ENCODE data around the gene ZGPAT. TPM values are rescaled to one million over a fixed set of nuclear protein-coding genes. Genes with fewer than 3 reads are reported as not detected.
"Not testable (repeated sequence)": the region's sequence is repeated elsewhere in the genome, so short reads cannot be mapped to it uniquely, and the experiment has no call there.

Gene ZGPAT
- total and polyA plus RNA-seq, 5 donors = 14.5 to 29.5 (median 17.6) TPM

- intact Hi-C loops (cut with DNase I) = no loop called here
- ATAC-seq = no peak
- Histone ChIP-seq H3K9me3 (ENCODE audit: control insufficient read depth, low read length) (no peaks in the 10 kb centered on the region), H3K4me3 (ENCODE audit: low read length) (no peak overlapping the region), H3K4me1 (ENCODE audit: control insufficient read depth, insufficient read depth, low read length) (peaks cover 13% of the 10 kb centered on the region), H3K27ac (ENCODE audit: low read length) (no peak overlapping the region), H3K27me3 (ENCODE audit: control insufficient read depth, insufficient read depth) (no peaks in the 10 kb centered on the region)
- DNase-seq = peak in 1 of 3 donors; percentile 22
- WGBS = 82% methylated on average over 12 of the region's 12 CpGs
Measured at GRCh38 chr20:63706027-63706695, 1.7 kb upstream of the ZGPAT start.

- peak overlapping the region; percentile 70 for H3K4me3 ChIP-seq (ENCODE audit: low read length)
- peak; percentile 61 to 77 (median 75) for DNase-seq
- H3K4me1 ChIP-seq (ENCODE audit: control insufficient read depth, insufficient read depth, low read length) = peaks cover 13% of the 10 kb centered on the region
- intact Hi-C loops (cut with DNase I) = no loop called here
- H3K27me3 ChIP-seq (ENCODE audit: control insufficient read depth, insufficient read depth) = no peaks in the 10 kb centered on the region
- whole genome bisulfite sequencing = 4% methylated on average over 56 of the region's 56 CpGs
- H3K27ac ChIP-seq (ENCODE audit: low read length) = peak overlapping the region; percentile 69
- peak; percentile 15 to 58 for ATAC-seq
- no peaks in the 10 kb centered on the region for H3K9me3 ChIP-seq (ENCODE audit: control insufficient read depth, low read length)
Measured at GRCh38 chr20:63706852-63707557, 834 bp upstream of the ZGPAT start.

- no peak for ATAC-seq
- Histone ChIP-seq H3K4me1 (ENCODE audit: control insufficient read depth, insufficient read depth, low read length) (peaks cover 13% of the 10 kb centered on the region), H3K4me3 (ENCODE audit: low read length) (peak overlapping the region; percentile 70), H3K9me3 (ENCODE audit: control insufficient read depth, low read length) (no peaks in the 10 kb centered on the region), H3K27ac (ENCODE audit: low read length) (peak overlapping the region; percentile 33), H3K27me3 (ENCODE audit: control insufficient read depth, insufficient read depth) (no peaks in the 10 kb centered on the region)
- WGBS = 20% methylated on average over 67 of the region's 67 CpGs
- DNase-seq = peak; percentile 28 to 72 (median 60)
- intact Hi-C loops (cut with DNase I) = no loop called here
Measured at GRCh38 chr20:63708301-63709148, 686 bp downstream of the ZGPAT start.

GRCh38 chr20:63709149-63709527 lies 1.3 kb downstream of the ZGPAT start:
- intact Hi-C loops (cut with DNase I) = no loop called here
- peak in 1 of 3 donors; percentile 57 for DNase-seq
- 90% methylated on average over 17 of the region's 17 CpGs for WGBS
- Histone ChIP-seq H3K27ac (ENCODE audit: low read length) (no peak overlapping the region), H3K4me1 (ENCODE audit: control insufficient read depth, insufficient read depth, low read length) (peaks cover 13% of the 10 kb centered on the region), H3K27me3 (ENCODE audit: control insufficient read depth, insufficient read depth) (no peaks in the 10 kb centered on the region), H3K4me3 (ENCODE audit: low read length) (no peak overlapping the region), H3K9me3 (ENCODE audit: control insufficient read depth, low read length) (no peaks in the 10 kb centered on the region)
- ATAC-seq = no peak

GRCh38 chr20:63711085-63711645 lies 3.3 kb downstream of the ZGPAT start:
- no peaks in the 10 kb centered on the region for H3K27me3 ChIP-seq (ENCODE audit: control insufficient read depth, insufficient read depth)
- no peak overlapping the region for H3K27ac ChIP-seq (ENCODE audit: low read length)
- WGBS = 80% methylated on average over 12 of the region's 12 CpGs
- DNase-seq = no peak
- peaks cover 13% of the 10 kb centered on the region for H3K4me1 ChIP-seq (ENCODE audit: control insufficient read depth, insufficient read depth, low read length)
- intact Hi-C loops (cut with DNase I) = no loop called here
- H3K4me3 ChIP-seq (ENCODE audit: low read length) = no peak overlapping the region
- no peaks in the 10 kb centered on the region for H3K9me3 ChIP-seq (ENCODE audit: control insufficient read depth, low read length)
- no peak for ATAC-seq

GRCh38 chr20:63712191-63712590 lies 4.4 kb downstream of the ZGPAT start:
- intact Hi-C loops (cut with DNase I) = no loop called here

GRCh38 chr20:63714858-63715257 lies 7.0 kb downstream of the ZGPAT start:
- H3K27ac ChIP-seq (ENCODE audit: low read length) = no peak overlapping the region
- 98% methylated on average over 5 of the region's 5 CpGs for WGBS
- H3K4me1 ChIP-seq (ENCODE audit: control insufficient read depth, insufficient read depth, low read length) = no peaks in the 10 kb centered on the region
- H3K9me3 ChIP-seq (ENCODE audit: control insufficient read depth, low read length) = no peaks in the 10 kb centered on the region
- no peak for ATAC-seq
- DNase-seq = no peak
- H3K27me3 ChIP-seq (ENCODE audit: control insufficient read depth, insufficient read depth) = no peaks in the 10 kb centered on the region
- no peak overlapping the region for H3K4me3 ChIP-seq (ENCODE audit: low read length)
- intact Hi-C loops (cut with DNase I) = no loop called here

More at GRCh38 chr20:63712191-63712590, 4.4 kb downstream of the ZGPAT start:
- H3K9me3 ChIP-seq (ENCODE audit: control insufficient read depth, low read length) = no peaks in the 10 kb centered on the region
- ATAC-seq (no peak), DNase-seq (no peak)
- H3K4me3 ChIP-seq (ENCODE audit: low read length) = no peak overlapping the region
- H3K4me1 ChIP-seq (ENCODE audit: control insufficient read depth, insufficient read depth, low read length) = peaks cover 9% of the 10 kb centered on the region
- whole genome bisulfite sequencing = 98% methylated on average over 1 of the region's 1 CpG
- H3K27ac ChIP-seq (ENCODE audit: low read length) = no peak overlapping the region
- no peaks in the 10 kb centered on the region for H3K27me3 ChIP-seq (ENCODE audit: control insufficient read depth, insufficient read depth)

- H3K4me3 ChIP-seq (ENCODE audit: low read length) = no peak overlapping the region
- H3K27me3 ChIP-seq (ENCODE audit: control insufficient read depth, insufficient read depth) = no peaks in the 10 kb centered on the region
- ATAC-seq (no peak), DNase-seq (no peak)
- WGBS = 98% methylated on average over 2 of the region's 2 CpGs
- H3K9me3 ChIP-seq (ENCODE audit: control insufficient read depth, low read length) = no peaks in the 10 kb centered on the region
- H3K27ac ChIP-seq (ENCODE audit: low read length) = no peak overlapping the region
- no peaks in the 10 kb centered on the region for H3K4me1 ChIP-seq (ENCODE audit: control insufficient read depth, insufficient read depth, low read length)
- intact Hi-C loops (cut with DNase I) = no loop called here
Measured at GRCh38 chr20:63718996-63719395, 11.2 kb downstream of the ZGPAT start.

- H3K27me3 ChIP-seq (ENCODE audit: control insufficient read depth, insufficient read depth); H3K4me1 ChIP-seq (ENCODE audit: control insufficient read depth, insufficient read depth, low read length); H3K9me3 ChIP-seq (ENCODE audit: control insufficient read depth, low read length); ATAC-seq; H3K27ac ChIP-seq (ENCODE audit: low read length); intact Hi-C loops (cut with DNase I); H3K4me3 ChIP-seq (ENCODE audit: low read length); DNase-seq: not testable (repeated sequence)
- WGBS = 70% methylated on average over 2 of the region's 2 CpGs
Measured at GRCh38 chr20:63722967-63723622, 15.3 kb downstream of the ZGPAT start.

GRCh38 chr20:63730189-63730733 lies 22.4 kb downstream of the ZGPAT start:
- WGBS = 93% methylated on average over 18 of the region's 18 CpGs
- not testable (repeated sequence) for H3K4me3 ChIP-seq (ENCODE audit: low read length); H3K27me3 ChIP-seq (ENCODE audit: control insufficient read depth, insufficient read depth); DNase-seq; H3K27ac ChIP-seq (ENCODE audit: low read length); ATAC-seq; H3K9me3 ChIP-seq (ENCODE audit: control insufficient read depth, low read length); H3K4me1 ChIP-seq (ENCODE audit: control insufficient read depth, insufficient read depth, low read length)
- intact Hi-C loops (cut with DNase I) = loop anchor here in 1 of 4 donors (10.0 kb wide), 1 partner anchor 85 kb away; no protein-coding TSS in a partner anchor

Data from right cardiac atrium (tissue), 5 donors.